ENCODE results near the gene NT5M. TPM values are rescaled to one million over a fixed set of nuclear protein-coding genes. Genes with fewer than 3 reads are reported as not detected.
A peak's percentile ranks its signal among the peaks of the same experiment; 100 is the strongest.

NT5M gene
- polyA plus RNA-seq, 3 donors from 2014 or later = 3.2 to 4.6 (median 3.3) TPM

DNA sequence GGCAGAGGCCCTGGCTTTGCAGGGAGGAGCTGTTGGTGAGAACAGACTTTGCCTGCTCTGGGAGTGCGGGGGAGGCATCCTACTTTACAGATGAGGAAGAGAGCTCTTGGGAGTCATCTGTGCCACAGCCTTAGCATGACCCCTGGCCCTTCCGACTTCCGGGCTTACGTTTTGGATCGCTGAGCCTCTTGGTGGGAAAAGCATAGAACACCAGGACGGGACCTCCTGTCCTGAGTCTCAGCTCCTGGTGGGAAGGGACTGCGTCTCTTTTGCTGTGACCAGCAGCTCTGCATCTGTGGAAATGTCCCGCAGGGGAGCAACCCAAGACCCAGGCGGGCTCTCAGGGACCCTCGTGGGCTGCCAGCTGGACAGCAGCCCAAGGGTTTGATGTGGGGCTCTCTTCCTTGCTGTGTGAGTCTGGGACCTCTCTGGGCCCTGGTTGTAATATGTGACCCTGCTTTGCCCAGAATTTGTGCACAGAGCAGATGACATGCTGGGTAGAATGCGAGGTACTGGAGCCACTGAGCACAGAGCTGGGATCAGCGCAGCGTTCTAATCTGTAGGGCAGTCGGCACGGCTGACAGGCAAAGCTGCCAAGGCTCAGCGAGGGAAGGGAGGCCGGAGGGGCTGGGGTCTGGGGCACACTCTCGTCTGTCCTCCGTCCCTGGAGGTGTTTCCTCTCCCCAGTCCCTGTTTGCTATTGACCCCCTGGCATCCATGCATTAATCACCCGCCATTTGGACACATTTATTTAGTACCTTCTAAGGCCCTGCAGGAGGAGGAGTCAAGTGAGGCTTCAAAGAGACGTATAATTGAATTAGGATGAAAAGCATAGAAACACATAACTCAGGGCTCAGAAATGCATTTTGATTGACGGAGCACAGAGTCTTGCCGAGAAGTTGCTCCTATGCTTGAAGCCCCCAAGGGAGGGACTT, 64.0 kb downstream of the NT5M start:
- Mint-ChIP-seq H3K36me3 (peaks cover 0 to 5% (median 0%) of the 10 kb centered on the region in 3 donors), H3K9me3 (no peaks in the 10 kb centered on the region), H3K4me3 (no peak overlapping the region), H3K27me3 (ENCODE audit: low read depth in 3 of 3) (peaks cover 0 to 2% (median 0%) of the 10 kb centered on the region in 3 donors), H3K27ac (no peak overlapping the region), H3K4me1 (peaks cover 16 to 17% of the 10 kb centered on the region in 2 donors)
- DNase-seq = no peak

DNA sequence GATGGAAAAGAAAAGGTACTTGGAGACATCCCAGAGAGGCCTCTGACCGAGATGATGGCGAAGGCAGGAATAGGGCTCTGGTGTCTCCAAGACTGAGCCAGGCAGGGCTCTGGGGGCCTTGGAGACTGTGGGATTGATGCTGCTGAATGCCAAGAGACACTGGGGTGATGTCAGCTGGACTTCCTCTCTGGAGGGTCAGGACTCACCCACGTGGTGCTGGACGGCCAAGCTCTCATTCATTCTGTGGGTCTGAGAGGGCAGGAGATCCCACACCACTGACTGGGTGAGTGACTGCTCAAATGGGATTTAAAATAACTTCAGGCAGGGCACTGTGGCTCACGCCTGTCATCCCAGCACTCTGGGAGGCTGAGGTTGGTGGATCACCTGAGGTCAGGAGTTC, 64.8 kb downstream of the NT5M start:
- H3K27ac Mint-ChIP-seq = no peak overlapping the region
- no peaks in the 10 kb centered on the region for H3K9me3 Mint-ChIP-seq
- H3K4me1 Mint-ChIP-seq = peaks cover 16 to 17% of the 10 kb centered on the region in 2 donors
- H3K4me3 Mint-ChIP-seq = no peak overlapping the region
- peaks cover 0 to 5% (median 0%) of the 10 kb centered on the region in 3 donors for H3K36me3 Mint-ChIP-seq
- peaks cover 0 to 2% (median 0%) of the 10 kb centered on the region in 3 donors for H3K27me3 Mint-ChIP-seq (ENCODE audit: low read depth in 3 of 3)
- no peak for DNase-seq

DNA sequence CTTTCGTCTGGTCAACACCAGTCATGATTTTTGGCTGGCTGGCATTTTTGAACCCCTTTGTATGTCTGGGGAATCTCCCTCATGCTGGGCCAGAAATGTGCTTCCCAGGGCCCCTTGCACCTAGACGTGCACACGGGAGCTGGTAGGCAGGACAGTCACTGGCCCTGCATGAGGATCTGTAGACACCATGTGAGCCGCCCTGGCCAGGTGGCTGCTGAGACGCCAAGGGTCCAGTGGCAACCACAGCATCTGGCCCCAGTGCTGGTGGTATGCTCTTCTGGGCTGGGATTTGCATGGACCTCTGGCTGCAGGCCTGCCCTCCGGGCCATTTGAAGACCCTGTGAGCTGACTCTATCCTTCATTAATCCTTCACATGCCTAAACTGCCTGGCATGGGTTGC, 67.5 kb downstream of the NT5M start:
- H3K9me3 Mint-ChIP-seq = no peaks in the 10 kb centered on the region
- H3K36me3 Mint-ChIP-seq = peaks cover 0 to 5% (median 0%) of the 10 kb centered on the region in 3 donors
- H3K27ac Mint-ChIP-seq = peak overlapping the region in 1 of 6 donors; percentile 25
- DNase-seq = no peak
- peaks cover 0 to 2% (median 0%) of the 10 kb centered on the region in 3 donors for H3K27me3 Mint-ChIP-seq (ENCODE audit: low read depth in 3 of 3)
- H3K4me1 Mint-ChIP-seq = no peaks in the 10 kb centered on the region
- no peak overlapping the region for H3K4me3 Mint-ChIP-seq

DNA sequence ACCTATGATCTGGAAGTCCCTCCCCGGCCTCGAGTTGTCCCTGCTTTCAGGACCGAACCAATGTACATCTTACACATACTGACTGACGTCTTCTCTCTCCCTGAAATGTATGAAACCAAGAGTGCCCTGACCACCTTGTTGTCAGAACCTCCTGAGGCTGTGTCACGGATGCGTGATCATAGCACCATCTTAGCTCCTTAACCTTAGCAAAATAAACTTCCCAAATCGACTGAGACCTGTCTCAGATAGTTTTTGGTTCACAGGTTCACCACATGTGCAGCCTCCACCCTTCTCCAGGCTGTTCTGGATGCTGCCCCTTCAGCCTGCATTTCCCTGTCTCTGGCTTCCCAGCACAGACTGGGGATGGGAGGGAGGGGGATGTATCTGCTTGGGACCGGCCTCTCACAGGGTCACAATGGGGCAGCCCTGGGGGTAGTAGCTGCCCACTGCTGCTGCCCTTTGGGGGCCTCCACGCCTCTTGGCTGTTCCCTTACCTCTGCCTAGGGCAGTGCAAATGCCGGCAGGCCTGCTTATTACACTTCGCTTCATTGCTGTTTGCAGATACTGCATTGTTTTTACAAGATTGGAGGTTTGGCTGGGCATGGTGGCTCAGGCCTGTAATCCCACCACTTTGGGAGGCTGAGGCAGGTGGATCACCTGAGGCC, 69.8 kb downstream of the NT5M start:
- H3K36me3 Mint-ChIP-seq = no peaks in the 10 kb centered on the region
- no peaks in the 10 kb centered on the region for H3K9me3 Mint-ChIP-seq
- H3K27me3 Mint-ChIP-seq (ENCODE audit: low read depth in 3 of 3) = peaks cover 0 to 2% (median 0%) of the 10 kb centered on the region in 3 donors
- H3K4me3 Mint-ChIP-seq = no peak overlapping the region
- H3K27ac Mint-ChIP-seq = peak overlapping the region in 1 of 6 donors; percentile 33
- no peak for DNase-seq
- no peaks in the 10 kb centered on the region for H3K4me1 Mint-ChIP-seq

DNA sequence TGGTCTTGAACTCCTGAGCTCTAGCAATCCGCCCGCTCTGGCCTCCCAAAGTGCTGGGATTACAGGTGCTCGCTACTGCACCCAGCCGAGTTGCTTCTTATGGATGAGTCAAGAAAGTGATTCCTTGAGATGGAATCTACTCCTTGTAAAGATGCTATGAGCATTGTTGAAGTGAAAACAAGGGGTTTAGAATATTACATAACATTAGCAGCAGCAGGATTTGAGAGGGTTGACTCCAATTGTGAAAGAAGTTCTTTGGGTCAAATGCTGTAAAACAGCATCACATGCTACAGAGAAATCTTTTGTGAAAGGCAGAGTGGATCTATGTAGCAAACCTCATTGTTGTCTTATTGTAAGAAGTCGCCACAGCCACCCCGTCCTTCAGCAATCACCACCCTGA, 72.7 kb downstream of the NT5M start:
- Mint-ChIP-seq H3K36me3 (no peaks in the 10 kb centered on the region), H3K9me3 (no peaks in the 10 kb centered on the region)

DNA sequence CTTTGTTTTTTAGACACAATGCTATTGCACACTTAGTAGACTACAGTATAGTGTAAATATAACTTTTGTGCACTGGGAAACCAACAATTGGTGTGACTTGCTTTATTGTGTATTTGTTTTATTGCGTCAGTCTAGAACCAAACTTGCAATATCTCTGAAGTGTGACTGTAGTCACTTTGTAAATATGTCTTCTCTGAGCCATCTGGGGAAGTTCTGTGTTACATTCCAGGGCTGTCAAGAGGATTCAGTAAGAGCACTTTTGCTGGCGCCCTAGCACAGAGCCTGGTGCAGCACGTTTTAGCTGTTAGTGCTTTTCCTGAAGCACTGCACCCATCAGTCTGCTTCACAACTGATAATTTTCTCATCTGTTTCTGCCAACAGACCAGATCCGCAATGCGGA, 73.2 kb downstream of the NT5M start:
- H3K27ac Mint-ChIP-seq = no peak overlapping the region
- no peak for DNase-seq
- H3K4me3 Mint-ChIP-seq = no peak overlapping the region
- peaks cover 0 to 2% (median 0%) of the 10 kb centered on the region in 3 donors for H3K27me3 Mint-ChIP-seq (ENCODE audit: low read depth in 3 of 3)
- no peaks in the 10 kb centered on the region for H3K36me3 Mint-ChIP-seq
- H3K9me3 Mint-ChIP-seq = no peaks in the 10 kb centered on the region
- H3K4me1 Mint-ChIP-seq = no peaks in the 10 kb centered on the region

More for the DNA sequence above, 72.7 kb downstream of the NT5M start:
- no peak for DNase-seq
- peaks cover 0 to 2% (median 0%) of the 10 kb centered on the region in 3 donors for H3K27me3 Mint-ChIP-seq (ENCODE audit: low read depth in 3 of 3)
- H3K4me1 Mint-ChIP-seq = no peaks in the 10 kb centered on the region
- no peak overlapping the region for H3K27ac Mint-ChIP-seq
- no peak overlapping the region for H3K4me3 Mint-ChIP-seq

DNA sequence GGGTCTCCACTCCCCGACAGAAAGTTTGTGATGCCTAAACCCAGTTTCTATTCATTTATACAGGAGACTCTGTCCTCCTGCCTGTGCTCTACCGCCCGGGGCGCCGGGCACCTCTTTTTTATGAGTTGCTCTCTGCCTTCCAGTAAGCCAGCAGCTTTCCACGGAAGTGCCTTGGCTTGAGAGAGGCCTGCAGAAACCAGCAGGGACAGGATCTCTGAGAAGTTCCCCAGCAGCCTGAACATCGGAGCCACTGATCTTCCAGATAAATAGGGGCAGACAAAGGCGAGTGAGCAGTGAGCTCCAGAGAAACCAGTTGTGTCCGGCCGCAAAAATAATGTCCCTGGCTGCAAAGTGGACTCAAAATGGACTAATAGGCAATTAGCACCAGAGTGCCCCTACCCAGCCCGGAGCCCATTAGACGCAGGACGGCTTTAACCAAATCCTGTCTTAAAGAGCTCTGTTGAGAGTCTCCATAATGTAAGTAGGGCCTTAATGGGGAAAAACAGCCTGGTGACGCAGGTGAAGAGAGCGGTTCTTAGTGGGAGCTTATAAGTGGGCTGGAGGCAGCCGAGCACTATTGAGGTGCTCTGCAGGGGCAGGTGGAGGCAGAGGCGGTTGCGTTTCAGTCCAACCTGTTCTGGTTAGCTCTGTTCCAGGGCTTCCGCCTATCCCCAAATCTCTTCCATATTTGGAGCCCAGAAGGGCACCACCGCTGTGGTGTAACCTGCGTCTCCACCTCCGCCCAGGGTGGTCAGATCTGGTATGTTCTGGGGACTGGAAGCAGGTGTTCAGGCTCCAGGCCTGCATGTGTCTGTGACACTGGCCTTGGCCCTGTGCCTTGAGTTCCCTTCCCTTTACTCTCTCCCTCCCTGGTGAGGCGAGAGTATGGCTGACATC, 74.1 kb downstream of the NT5M start:
- no peak for DNase-seq
- Mint-ChIP-seq H3K27ac (no peak overlapping the region), H3K27me3 (ENCODE audit: low read depth in 3 of 3) (peaks cover 0 to 5% (median 0%) of the 10 kb centered on the region in 3 donors), H3K4me1 (no peaks in the 10 kb centered on the region), H3K9me3 (no peaks in the 10 kb centered on the region), H3K36me3 (no peaks in the 10 kb centered on the region), H3K4me3 (no peak overlapping the region)

DNA sequence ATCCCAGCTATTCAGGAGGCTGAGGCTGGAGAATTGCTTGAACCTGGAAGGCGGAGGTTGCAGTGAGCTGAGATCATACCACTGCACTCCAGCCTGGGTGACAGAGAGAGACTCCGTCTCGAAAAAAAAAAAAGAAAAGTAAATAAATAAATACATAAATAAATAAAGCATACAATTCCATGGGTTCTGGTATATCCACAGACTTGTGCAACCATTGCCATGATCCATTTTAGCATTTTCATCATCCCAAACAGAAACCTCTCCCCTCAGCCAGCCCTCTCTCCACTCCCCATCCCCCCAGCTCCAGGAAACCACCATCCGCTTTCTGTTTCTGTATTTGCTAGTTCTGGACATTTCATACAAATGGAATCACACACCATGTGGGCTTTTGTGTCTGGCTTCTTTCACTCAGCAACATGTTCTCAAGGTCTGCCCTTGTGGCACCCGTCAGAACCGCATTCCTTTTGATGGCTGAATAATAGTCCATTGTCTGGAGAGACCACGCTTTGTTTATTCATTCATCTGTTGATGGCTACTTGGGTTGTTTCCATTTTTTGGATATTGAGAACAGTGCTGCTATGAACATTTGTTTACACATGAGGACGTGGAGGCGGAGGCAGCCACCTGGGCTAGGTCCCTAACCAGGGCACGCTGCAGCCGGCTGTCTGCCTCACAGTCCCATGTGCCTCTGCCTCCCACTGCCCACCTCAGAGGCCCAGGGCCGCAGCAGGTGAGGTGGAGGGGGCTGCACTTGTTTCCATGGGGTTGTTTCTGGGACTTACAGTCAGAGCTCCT, 76.2 kb downstream of the NT5M start:
- peak overlapping the region in 1 of 6 donors; percentile 49 for H3K27ac Mint-ChIP-seq
- no peak overlapping the region for H3K4me3 Mint-ChIP-seq
- DNase-seq = no peak
- no peaks in the 10 kb centered on the region for H3K36me3 Mint-ChIP-seq
- no peaks in the 10 kb centered on the region for H3K4me1 Mint-ChIP-seq
- peaks cover 0 to 5% (median 5%) of the 10 kb centered on the region in 3 donors for H3K27me3 Mint-ChIP-seq (ENCODE audit: low read depth in 3 of 3)
- no peaks in the 10 kb centered on the region for H3K9me3 Mint-ChIP-seq

DNA sequence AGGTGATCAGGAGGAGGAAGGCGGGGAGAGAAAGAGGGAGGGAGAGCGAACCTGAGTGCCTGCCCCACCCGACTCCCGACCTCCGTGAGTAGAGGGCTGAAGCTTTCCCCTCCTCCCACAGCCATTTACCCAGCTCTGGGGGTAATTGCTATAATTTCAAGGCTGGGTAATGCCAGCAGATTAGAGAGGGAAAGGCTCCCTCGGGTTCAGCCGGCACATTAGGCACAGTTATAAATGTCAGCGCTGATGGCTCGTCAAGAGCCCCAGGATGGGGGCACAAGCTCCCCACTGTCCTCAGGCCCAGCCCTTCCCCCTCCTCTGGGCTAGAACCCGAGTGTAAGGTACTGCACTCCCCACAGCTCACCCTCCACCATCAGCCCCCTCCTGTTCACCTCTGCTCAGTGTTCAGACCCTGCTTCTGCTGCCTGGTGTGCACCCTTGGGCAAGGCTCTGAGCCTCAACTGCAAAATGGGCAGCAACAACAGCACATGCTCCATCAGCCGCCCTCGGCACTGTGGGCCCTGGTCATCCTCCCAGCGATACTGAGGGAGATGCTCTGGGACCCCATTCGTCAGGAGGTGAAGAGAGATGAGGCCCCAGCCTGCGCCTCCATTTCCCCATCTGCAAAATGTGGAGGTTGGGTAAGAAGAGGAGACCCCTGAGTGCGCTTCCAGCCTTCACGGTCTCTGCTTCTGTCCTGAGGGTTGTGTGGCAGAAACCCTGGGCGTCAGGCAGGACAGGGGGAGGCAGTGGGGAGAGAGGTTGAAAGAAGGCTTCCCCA, 77.2 kb downstream of the NT5M start:
- Mint-ChIP-seq H3K9me3 (no peaks in the 10 kb centered on the region), H3K4me3 (no peak overlapping the region), H3K36me3 (no peaks in the 10 kb centered on the region), H3K4me1 (no peaks in the 10 kb centered on the region), H3K27me3 (ENCODE audit: low read depth in 3 of 3) (peaks cover 0 to 5% (median 5%) of the 10 kb centered on the region in 3 donors), H3K27ac (no peak overlapping the region)
- DNase-seq = no peak

DNA sequence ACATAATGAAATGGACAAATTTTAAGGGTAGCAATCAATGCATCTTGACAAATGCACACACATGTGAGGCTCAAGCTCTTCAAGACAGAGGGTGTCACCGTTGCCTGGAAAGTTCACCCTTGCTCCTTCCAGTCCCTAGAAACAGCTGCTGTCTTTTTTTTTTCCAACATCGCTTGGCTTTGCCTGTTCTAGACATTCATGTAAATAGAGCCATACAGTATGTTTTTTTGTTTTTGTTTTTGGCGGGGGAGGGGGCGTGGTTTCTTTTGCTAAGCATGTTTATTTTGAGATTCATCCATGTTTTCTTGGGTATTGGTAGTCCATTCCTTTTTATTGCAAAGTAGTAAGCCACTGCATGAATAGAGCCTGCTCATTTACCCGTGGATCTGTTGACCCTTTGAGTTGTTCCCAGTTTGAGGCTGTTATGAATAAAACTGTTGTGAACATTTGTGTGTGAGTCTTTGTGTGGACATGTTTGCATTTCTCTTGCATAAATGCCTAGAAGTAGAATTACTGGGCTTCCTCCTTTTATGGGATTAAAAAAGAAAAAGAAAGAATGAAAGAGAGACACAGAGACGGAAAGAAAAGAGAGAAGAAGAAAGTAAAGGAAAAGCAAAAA, 78.4 kb downstream of the NT5M start:
- Mint-ChIP-seq H3K36me3 (no peaks in the 10 kb centered on the region), H3K27ac (no peak overlapping the region), H3K27me3 (ENCODE audit: low read depth in 3 of 3) (peaks cover 0 to 5% (median 5%) of the 10 kb centered on the region in 3 donors), H3K4me3 (no peak overlapping the region), H3K4me1 (no peaks in the 10 kb centered on the region), H3K9me3 (no peaks in the 10 kb centered on the region)
- DNase-seq = no peak

DNA sequence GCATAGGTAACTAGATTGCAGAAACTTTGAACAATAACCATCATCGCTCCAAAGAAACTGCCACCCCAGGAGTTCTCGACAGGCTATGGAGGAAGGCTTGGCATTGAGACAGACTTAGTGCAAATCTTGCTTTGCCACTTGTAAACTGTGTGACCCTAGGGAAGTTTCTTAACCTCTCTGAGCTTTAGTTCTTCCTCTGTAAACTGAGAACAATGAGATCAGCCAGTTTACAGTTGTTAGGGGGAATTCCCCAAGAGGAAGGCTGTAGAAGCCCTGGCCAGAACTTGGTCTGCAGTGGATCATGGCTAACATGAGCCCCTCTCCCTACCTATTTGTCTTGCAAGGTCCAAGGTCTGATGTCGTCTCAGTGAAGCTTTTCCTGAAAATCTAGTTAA, 78.9 kb downstream of the NT5M start:
- H3K36me3 Mint-ChIP-seq = no peaks in the 10 kb centered on the region
- DNase-seq = no peak
- H3K4me1 Mint-ChIP-seq = no peaks in the 10 kb centered on the region
- no peak overlapping the region for H3K4me3 Mint-ChIP-seq
- H3K9me3 Mint-ChIP-seq = no peaks in the 10 kb centered on the region
- H3K27me3 Mint-ChIP-seq (ENCODE audit: low read depth in 3 of 3) = peaks cover 0 to 5% (median 5%) of the 10 kb centered on the region in 3 donors
- H3K27ac Mint-ChIP-seq = no peak overlapping the region

DNA sequence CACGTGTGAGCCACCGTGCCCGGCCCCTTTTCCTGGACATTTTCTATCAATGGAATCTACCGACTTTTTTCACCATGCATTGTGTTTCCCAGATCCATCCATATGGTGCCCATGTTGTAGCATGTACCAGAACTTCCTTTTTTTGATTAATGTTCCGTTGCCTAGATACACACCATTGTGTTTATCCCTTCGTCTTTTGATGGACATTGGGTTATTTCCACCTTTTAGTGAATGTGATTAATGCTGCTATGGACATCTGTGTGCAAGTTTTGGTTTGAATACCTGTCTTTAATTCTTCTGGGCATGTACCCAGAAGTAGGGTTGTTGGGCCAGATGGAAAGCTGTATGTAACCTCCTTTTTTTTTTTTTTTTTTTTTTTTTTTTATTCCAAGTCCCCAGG, 79.8 kb downstream of the NT5M start:
- Mint-ChIP-seq H3K36me3 (no peaks in the 10 kb centered on the region), H3K4me3 (no peak overlapping the region), H3K9me3 (no peaks in the 10 kb centered on the region), H3K4me1 (no peaks in the 10 kb centered on the region), H3K27ac (no peak overlapping the region), H3K27me3 (ENCODE audit: low read depth in 3 of 3) (peaks cover 0 to 9% (median 5%) of the 10 kb centered on the region in 3 donors)
- DNase-seq = no peak
